Fibroblast of skin of left quadriceps (primary cell): ENCODE results near the gene LIPC.

ENCODE experiments used
- DNase-seq, 2 experiments: peaks; one replicate each; pipeline ENCODE4 v3.0.0-alpha.2; 2013; ENCODE audit warnings: low read depth in 2 of 2

LIPC gene

GRCh38 chr15:58475573-58476524 is 44.1 kb downstream of the LIPC start:
- DNase-seq: no peak

GRCh38 chr15:58476525-58477162 is 44.9 kb downstream of the LIPC start:
- no peak for DNase-seq

GRCh38 chr15:58477170-58477569 is 45.4 kb downstream of the LIPC start:
- DNase-seq: no peak

- no peak for DNase-seq
Measured at GRCh38 chr15:58478035-58478434, 46.2 kb downstream of the LIPC start.

- no peak for DNase-seq
Measured at GRCh38 chr15:58478579-58478978, 46.8 kb downstream of the LIPC start.

GRCh38 chr15:58479941-58480340 is 48.1 kb downstream of the LIPC start:
- DNase-seq: no peak

- no peak for DNase-seq
Measured at GRCh38 chr15:58483376-58483775, 51.6 kb downstream of the LIPC start.

GRCh38 chr15:58484791-58485600 is 53.2 kb downstream of the LIPC start:
- no peak for DNase-seq

- DNase-seq: no peak
Measured at GRCh38 chr15:58486062-58486461, 54.3 kb downstream of the LIPC start.

GRCh38 chr15:58486564-58486963 is 54.8 kb downstream of the LIPC start:
- no peak for DNase-seq

- DNase-seq: no peak
Measured at GRCh38 chr15:58487041-58487723, 55.4 kb downstream of the LIPC start.

GRCh38 chr15:58487724-58488120 is 55.9 kb downstream of the LIPC start:
- DNase-seq: no peak

- DNase-seq: no peak
Measured at GRCh38 chr15:58489289-58490085, 57.7 kb downstream of the LIPC start.

- DNase-seq: no peak
Measured at GRCh38 chr15:58490086-58490887, 58.5 kb downstream of the LIPC start.

GRCh38 chr15:58490888-58491473 is 59.2 kb downstream of the LIPC start:
- DNase-seq: no peak

- DNase-seq: no peak
Measured at GRCh38 chr15:58491499-58492202, 59.9 kb downstream of the LIPC start.

GRCh38 chr15:58492661-58493397 is 61.0 kb downstream of the LIPC start:
- no peak for DNase-seq

- no peak for DNase-seq
Measured at GRCh38 chr15:58494567-58494966, 62.8 kb downstream of the LIPC start.
